Measurements from ENCODE around the gene CSH2. TPM values are rescaled to one million over a fixed set of nuclear protein-coding genes. Genes with fewer than 3 reads are reported as not detected.

Gene CSH2
- total and polyA plus RNA-seq, 9 of the 15 experiments (the other 6 are each of a cell fraction or from before 2014, with no cell fraction given), result not detected

- TF ChIP-seq ZMIZ1 (IDR thresholded peaks at IDR 0.05; ENCODE audit: low read depth in 2 of 2, low read length in 2 of 2) (no peak), CTCFL (IDR thresholded peaks at IDR 0.05; ENCODE audit: borderline replicate concordance, insufficient read depth, low read depth, low read length, poor library complexity, severe bottlenecking) (no peak), SFPQ (IDR thresholded peaks at IDR 0.05; ENCODE audit: low read depth, low read length) (no peak), ZNF263 (CRISPR knock-in tag; IDR thresholded peaks at IDR 0.05; ENCODE audit: borderline replicate concordance) (peak; percentile 93), DNMT1 (IDR thresholded peaks at IDR 0.05) (no peak), E2F6 (IDR thresholded peaks at IDR 0.05; ENCODE audit: borderline replicate concordance in 1 of 2, extremely low read depth in 1 of 2, insufficient read depth in 1 of 2, insufficient read length in 1 of 2, low read depth in 1 of 2, low read length in 1 of 2, poor library complexity in 1 of 2, severe bottlenecking in 1 of 2) (peak in 1 of 2 experiments; percentile 30)
Observed at GRCh38 chr17:63850401-63850800, 23.1 kb downstream of the CSH2 start (continued).

All from K562 (cell line).